Thyroid gland (tissue), 4 donors: ENCODE data around the gene AMFR.

Experiments
- CTCF ChIP-seq, 6 experiments: fragments of 200-600 bp in 3 of 6; fragments of 450-650 bp in 3 of 6; sonication (generic) in 3 of 6; IDR thresholded peaks; one replicate each; pipeline ENCODE4 v1.5.1; 2016 to 2019; ENCODE audit warnings: antibody characterized with exemption in 6 of 6, mild to moderate bottlenecking in 2 of 6, inconsistent platforms in 1 of 6, moderate library complexity in 1 of 6
- POLR2A ChIP-seq, 2 donors: fragments of 450-650 bp; IDR thresholded peaks; one replicate each; pipeline ENCODE4 v1.6.1; 2017; ENCODE audit warnings: antibody characterized with exemption in 2 of 2, mild to moderate bottlenecking in 2 of 2, moderate library complexity in 1 of 2

GRCh38 chr16:56468800-56469199 lies 43.5 kb upstream of the AMFR start:
- TF ChIP-seq CTCF (IDR thresholded peaks at IDR 0.05): no peak
- no peak for TF ChIP-seq POLR2A (IDR thresholded peaks at IDR 0.05)
